ENCODE data around the gene LXN.

DNA sequence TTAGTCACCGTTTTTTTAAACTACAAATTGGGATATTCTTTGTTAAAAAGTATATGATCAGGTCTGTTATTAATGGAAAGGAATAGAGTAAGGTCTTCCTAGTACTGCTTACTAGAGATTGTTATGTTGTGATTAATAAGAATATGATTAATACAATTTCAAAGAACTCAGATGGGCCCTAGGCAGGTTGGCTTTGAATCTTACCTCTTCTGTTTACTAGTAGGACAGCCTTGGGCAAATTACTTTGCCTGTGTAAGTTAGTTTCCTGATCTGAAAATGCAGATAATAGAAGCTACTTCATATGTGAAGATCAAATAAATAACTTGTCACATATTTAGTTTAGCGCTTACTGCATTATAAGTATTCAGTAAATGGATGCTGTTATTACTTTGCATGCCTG is 21.3 kb downstream of the LXN start:
- TF ChIP-seq, protein P1, sequence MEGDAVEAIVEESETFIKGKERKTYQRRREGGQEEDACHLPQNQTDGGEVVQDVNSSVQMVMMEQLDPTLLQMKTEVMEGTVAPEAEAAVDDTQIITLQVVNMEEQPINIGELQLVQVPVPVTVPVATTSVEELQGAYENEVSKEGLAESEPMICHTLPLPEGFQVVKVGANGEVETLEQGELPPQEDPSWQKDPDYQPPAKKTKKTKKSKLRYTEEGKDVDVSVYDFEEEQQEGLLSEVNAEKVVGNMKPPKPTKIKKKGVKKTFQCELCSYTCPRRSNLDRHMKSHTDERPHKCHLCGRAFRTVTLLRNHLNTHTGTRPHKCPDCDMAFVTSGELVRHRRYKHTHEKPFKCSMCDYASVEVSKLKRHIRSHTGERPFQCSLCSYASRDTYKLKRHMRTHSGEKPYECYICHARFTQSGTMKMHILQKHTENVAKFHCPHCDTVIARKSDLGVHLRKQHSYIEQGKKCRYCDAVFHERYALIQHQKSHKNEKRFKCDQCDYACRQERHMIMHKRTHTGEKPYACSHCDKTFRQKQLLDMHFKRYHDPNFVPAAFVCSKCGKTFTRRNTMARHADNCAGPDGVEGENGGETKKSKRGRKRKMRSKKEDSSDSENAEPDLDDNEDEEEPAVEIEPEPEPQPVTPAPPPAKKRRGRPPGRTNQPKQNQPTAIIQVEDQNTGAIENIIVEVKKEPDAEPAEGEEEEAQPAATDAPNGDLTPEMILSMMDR (IDR thresholded peaks at IDR 0.05) = no peak
- TF ChIP-seq EP300 (IDR thresholded peaks at IDR 0.05) (no peak), POLR2AphosphoS5 (IDR thresholded peaks at IDR 0.05) (no peak)

Data from stomach (tissue), 4 donors.